ENCODE measurements around the gene C11orf52. TPM values are rescaled to one million over a fixed set of nuclear protein-coding genes. Genes with fewer than 3 reads are reported as not detected.

C11orf52 gene
- total RNA-seq, 1 donor from 2014 or later: 1.2 TPM

DNA sequence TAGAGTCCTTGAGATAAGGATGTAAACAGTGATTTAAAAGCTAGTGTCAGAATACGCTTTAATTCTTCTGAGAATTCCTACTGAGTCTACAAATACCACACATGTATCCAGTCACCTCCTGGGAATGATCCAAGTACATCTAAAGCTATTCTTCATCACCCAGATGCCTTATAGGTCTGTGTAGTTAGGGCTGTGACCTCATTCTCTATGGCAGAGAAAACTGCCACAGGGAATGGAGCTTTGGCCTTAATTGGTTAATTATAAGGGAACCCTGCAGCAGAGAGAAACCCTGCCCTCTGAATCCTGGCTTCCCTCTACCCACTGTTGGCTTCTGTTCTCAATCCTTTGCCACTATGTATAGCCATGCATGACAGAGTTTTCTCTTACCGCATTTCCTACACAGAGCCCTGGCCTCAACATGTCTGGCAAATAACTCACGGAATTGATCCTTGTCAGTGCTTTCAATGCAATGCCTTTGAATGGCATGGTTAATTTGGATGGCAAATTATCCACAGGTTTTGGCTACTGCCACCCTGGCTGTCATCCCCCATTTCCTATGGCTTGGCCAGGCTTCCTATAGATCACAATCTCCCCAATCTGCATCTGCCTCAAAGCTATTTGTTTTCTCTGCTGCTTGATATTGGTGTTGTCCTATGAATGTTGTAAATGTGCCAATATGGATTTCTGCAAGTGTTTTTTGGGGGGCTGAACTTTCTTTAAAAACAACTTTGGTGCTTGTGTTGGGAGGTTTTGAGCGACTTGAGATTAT is 21.3 kb downstream of the C11orf52 start:
- peaks cover 85% of the 10 kb centered on the region for H3K4me1 ChIP-seq
- DNase-seq: no peak
- intact Hi-C loops (cut with micrococcal nuclease): no loop called here

DNA sequence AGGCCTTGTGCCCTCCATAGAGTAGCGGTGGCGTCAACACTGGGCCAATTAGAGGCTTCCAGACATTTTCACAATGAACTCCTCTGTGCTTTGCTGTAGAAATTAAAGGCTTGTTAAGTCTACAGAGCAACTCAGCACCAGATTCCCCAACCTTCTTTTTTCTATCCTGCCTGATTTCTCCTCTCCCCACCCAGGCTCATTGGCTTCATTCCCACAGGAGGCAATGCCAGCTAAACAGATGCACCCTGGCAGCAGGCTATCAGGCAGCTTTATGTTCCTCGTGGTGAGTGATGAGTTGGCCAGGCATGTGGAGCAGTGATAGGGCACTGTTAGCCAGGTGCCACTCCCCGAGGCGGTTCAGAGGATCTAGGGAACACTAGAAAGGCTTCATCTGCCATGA is 23.2 kb downstream of the C11orf52 start:
- intact Hi-C loops (cut with micrococcal nuclease): no loop called here
- no peaks in the 10 kb centered on the region for H3K36me3 ChIP-seq
- H3K9me3 ChIP-seq (replicated peaks): no peaks in the 10 kb centered on the region
- H3K27ac ChIP-seq (replicated peaks): peak overlapping the region; percentile 86
- TF ChIP-seq, protein P1, sequence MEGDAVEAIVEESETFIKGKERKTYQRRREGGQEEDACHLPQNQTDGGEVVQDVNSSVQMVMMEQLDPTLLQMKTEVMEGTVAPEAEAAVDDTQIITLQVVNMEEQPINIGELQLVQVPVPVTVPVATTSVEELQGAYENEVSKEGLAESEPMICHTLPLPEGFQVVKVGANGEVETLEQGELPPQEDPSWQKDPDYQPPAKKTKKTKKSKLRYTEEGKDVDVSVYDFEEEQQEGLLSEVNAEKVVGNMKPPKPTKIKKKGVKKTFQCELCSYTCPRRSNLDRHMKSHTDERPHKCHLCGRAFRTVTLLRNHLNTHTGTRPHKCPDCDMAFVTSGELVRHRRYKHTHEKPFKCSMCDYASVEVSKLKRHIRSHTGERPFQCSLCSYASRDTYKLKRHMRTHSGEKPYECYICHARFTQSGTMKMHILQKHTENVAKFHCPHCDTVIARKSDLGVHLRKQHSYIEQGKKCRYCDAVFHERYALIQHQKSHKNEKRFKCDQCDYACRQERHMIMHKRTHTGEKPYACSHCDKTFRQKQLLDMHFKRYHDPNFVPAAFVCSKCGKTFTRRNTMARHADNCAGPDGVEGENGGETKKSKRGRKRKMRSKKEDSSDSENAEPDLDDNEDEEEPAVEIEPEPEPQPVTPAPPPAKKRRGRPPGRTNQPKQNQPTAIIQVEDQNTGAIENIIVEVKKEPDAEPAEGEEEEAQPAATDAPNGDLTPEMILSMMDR (IDR thresholded peaks at IDR 0.05; ENCODE audit: borderline replicate concordance): no peak
- H3K4me3 ChIP-seq: no peak overlapping the region
- peak; percentile 51 for DNase-seq
- H3K4me1 ChIP-seq: peaks cover 81% of the 10 kb centered on the region
- no peaks in the 10 kb centered on the region for H3K27me3 ChIP-seq (ENCODE audit: low read depth)

More for the DNA sequence above, 21.3 kb downstream of the C11orf52 start:
- TF ChIP-seq, protein P1 (IDR thresholded peaks at IDR 0.05; ENCODE audit: borderline replicate concordance): no peak
- Histone ChIP-seq H3K9me3 (replicated peaks) (no peaks in the 10 kb centered on the region), H3K27me3 (ENCODE audit: low read depth) (no peaks in the 10 kb centered on the region), H3K36me3 (no peaks in the 10 kb centered on the region), H3K4me3 (no peak overlapping the region), H3K27ac (replicated peaks) (peak overlapping the region; percentile 86)

DNA sequence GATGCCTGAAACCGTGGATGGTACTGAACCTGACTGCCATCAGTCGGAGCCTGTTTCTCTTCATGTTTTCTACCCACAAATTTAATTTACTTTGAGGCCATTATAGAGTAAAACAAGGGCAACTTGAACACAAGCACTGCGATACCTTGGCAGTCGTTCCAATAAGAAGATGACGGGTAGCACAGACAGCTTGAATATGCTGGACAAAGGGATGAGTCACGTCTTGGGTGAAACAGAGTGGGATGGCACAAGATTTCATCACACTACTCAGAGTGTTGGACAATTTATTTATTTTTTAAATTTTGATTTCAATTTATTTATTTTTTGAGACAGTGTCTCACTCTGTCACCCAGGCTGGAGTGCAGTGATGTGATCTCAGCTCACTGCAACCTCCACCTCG is 24.1 kb downstream of the C11orf52 start:
- peaks cover 77% of the 10 kb centered on the region for H3K4me1 ChIP-seq

DNA sequence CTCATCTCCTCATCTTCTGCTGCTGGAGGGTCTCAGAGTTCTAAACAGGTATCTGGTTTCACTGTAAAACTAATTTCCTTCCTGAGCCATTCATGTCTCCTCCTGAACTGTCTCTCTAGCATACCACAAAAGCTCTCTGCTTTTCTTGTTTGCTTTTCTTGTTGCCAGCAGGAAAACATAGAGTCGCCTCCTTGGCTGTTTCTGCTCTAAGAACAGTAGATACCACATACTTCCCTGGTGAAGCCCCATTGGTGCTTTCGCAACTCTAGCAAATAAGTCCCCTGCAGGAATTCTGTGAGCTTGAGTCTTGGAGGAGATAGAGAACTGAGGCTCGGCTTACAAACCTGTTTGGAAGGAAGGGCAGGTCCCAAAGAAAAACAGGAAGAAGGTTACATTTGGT is 25.4 kb downstream of the C11orf52 start:
- Histone ChIP-seq H3K9me3 (replicated peaks) (no peaks in the 10 kb centered on the region), H3K27me3 (ENCODE audit: low read depth) (no peaks in the 10 kb centered on the region), H3K27ac (replicated peaks) (peak overlapping the region; percentile 8), H3K4me3 (no peak overlapping the region), H3K36me3 (no peaks in the 10 kb centered on the region), H3K4me1 (peaks cover 66% of the 10 kb centered on the region)
- intact Hi-C loops (cut with micrococcal nuclease): no loop called here
- DNase-seq: no peak
- TF ChIP-seq, protein P1 (IDR thresholded peaks at IDR 0.05; ENCODE audit: borderline replicate concordance): no peak

More for the DNA sequence above, 24.1 kb downstream of the C11orf52 start:
- Histone ChIP-seq H3K27ac (replicated peaks) (peak overlapping the region; percentile 86), H3K27me3 (ENCODE audit: low read depth) (no peaks in the 10 kb centered on the region), H3K9me3 (replicated peaks) (no peaks in the 10 kb centered on the region), H3K4me3 (no peak overlapping the region), H3K36me3 (no peaks in the 10 kb centered on the region)
- intact Hi-C loops (cut with micrococcal nuclease): no loop called here
- DNase-seq: no peak
- TF ChIP-seq, protein P1 (IDR thresholded peaks at IDR 0.05; ENCODE audit: borderline replicate concordance): no peak

DNA sequence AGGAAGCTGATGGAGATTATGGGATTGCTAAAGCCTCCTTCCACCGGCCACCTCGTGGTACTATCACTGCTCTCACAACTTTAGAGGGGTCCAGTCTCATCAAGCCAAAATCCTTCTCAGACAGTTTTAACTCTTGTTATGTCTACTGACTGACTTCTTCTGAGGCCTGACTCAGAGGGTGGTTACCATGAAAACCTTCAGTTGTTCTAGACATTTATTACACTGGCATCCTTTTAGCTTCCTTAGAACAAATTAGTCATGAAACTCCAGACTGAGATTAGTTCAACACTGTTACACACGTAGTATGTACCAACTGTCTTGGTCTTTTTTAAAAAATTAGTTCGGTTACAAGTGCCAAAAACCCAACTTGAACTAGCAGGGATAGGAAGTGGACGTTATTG is 25.9 kb downstream of the C11orf52 start:
- Histone ChIP-seq H3K27ac (replicated peaks) (peak overlapping the region; percentile 32), H3K4me1 (peaks cover 66% of the 10 kb centered on the region), H3K9me3 (replicated peaks) (no peaks in the 10 kb centered on the region), H3K36me3 (no peaks in the 10 kb centered on the region), H3K27me3 (ENCODE audit: low read depth) (no peaks in the 10 kb centered on the region), H3K4me3 (no peak overlapping the region)
- intact Hi-C loops (cut with micrococcal nuclease): no loop called here
- no peak for DNase-seq
- TF ChIP-seq, protein P1 (IDR thresholded peaks at IDR 0.05; ENCODE audit: borderline replicate concordance): no peak

Measured in left ventricle myocardium inferior (tissue), 1 donor.